SK-N-SH (cell line): ENCODE results near the gene UMODL1.
A peak's percentile ranks its signal among the peaks of the same experiment; 100 is the strongest.

ENCODE experiments used
- CTCF ChIP-seq: fragments of 200-600 bp; sonication (generic); IDR thresholded peaks from 2 replicates; pipeline ENCODE4 v1.6.1; 2017; ENCODE audit warnings: antibody characterized with exemption, mild to moderate bottlenecking, moderate library complexity
- EP300 ChIP-seq, 2 experiments: IDR thresholded peaks; 2 replicates each; pipeline versions ENCODE4 v1.4.0 to v1.6.1; 2012; ENCODE audit warnings: borderline replicate concordance in 1 of 2, low read depth in 1 of 2, low read length in 1 of 2
- GABPA ChIP-seq: IDR thresholded peaks from 2 replicates; pipeline ENCODE4 v1.4.0; 2012; ENCODE audit warnings: low read depth, mild to moderate bottlenecking
- GATA2 ChIP-seq: sonication (generic); formaldehyde crosslinking; IDR thresholded peaks from 2 replicates; pipeline ENCODE4 v1.5.0; 2020; ENCODE audit warnings: mild to moderate bottlenecking, missing genetic modification reagents
- MAX ChIP-seq: IDR thresholded peaks from 2 replicates; pipeline ENCODE4 v1.4.0; 2012; ENCODE audit warnings: low read depth
- RCOR1 ChIP-seq: fragments of 150-350 bp; IDR thresholded peaks from 2 replicates; pipeline ENCODE4 v1.6.1; 2017; ENCODE audit warnings: antibody characterized with exemption, low read length
- REST ChIP-seq: IDR thresholded peaks from 2 replicates; pipeline ENCODE4 v1.6.1; 2012; ENCODE audit warnings: mild to moderate bottlenecking, low read depth, low read length, moderate library complexity
- RFX5 ChIP-seq: IDR thresholded peaks from 2 replicates; pipeline ENCODE4 v1.6.1; 2012; ENCODE audit warnings: mild to moderate bottlenecking, improper control_type of control experiment, low read length
- TF ChIP-seq, protein P1 (sequence below): fragments of 150-350 bp; IDR thresholded peaks from 2 replicates; pipeline ENCODE4 v1.6.1; 2017; ENCODE audit warnings: antibody characterized with exemption, low read length, low read depth, borderline replicate concordance
- TF ChIP-seq, protein P2 (sequence below): IDR thresholded peaks from 2 replicates; pipeline ENCODE4 v1.4.0; 2012; ENCODE audit warnings: low read depth, borderline replicate concordance

- TF ChIP-seq EP300 (IDR thresholded peaks at IDR 0.05; ENCODE audit: borderline replicate concordance in 1 of 2, low read depth in 1 of 2, low read length in 1 of 2) (no peak), REST (no peak), MAX (no peak), GABPA (no peak), CTCF (peak; percentile 71), RCOR1 (no peak), RFX5 (no peak), GATA2 (CRISPR knock-in tag) (no peak)
- TF ChIP-seq, protein P1, sequence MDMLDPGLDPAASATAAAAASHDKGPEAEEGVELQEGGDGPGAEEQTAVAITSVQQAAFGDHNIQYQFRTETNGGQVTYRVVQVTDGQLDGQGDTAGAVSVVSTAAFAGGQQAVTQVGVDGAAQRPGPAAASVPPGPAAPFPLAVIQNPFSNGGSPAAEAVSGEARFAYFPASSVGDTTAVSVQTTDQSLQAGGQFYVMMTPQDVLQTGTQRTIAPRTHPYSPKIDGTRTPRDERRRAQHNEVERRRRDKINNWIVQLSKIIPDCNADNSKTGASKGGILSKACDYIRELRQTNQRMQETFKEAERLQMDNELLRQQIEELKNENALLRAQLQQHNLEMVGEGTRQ, result no peak
- TF ChIP-seq, protein P2, sequence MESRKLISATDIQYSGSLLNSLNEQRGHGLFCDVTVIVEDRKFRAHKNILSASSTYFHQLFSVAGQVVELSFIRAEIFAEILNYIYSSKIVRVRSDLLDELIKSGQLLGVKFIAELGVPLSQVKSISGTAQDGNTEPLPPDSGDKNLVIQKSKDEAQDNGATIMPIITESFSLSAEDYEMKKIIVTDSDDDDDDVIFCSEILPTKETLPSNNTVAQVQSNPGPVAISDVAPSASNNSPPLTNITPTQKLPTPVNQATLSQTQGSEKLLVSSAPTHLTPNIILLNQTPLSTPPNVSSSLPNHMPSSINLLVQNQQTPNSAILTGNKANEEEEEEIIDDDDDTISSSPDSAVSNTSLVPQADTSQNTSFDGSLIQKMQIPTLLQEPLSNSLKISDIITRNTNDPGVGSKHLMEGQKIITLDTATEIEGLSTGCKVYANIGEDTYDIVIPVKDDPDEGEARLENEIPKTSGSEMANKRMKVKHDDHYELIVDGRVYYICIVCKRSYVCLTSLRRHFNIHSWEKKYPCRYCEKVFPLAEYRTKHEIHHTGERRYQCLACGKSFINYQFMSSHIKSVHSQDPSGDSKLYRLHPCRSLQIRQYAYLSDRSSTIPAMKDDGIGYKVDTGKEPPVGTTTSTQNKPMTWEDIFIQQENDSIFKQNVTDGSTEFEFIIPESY, result no peak
These were observed 36.9 kb downstream of the UMODL1 start for GRCh38 chr21:42107881-42108553.
